DND-41 (cell line): Measurements from ENCODE around the gene TMEM238.

Experiments
- ATAC-seq: fragments of 200-7000 bp; cut with Tn5 transposase; 3 replicates; pipeline ENCODE4 v1.9.1; 2021; ENCODE audit warnings: low read depth; ENCODE audit not compliant: insufficient read depth
- DNase-seq: peaks from one replicate; pipeline ENCODE4 v3.0.0-alpha.2; 2020
- H2AFZ ChIP-seq: 2 replicates; pipeline ENCODE4 v1.6.0; 2012; ENCODE audit warnings: low read depth, low read length
- H3K27ac ChIP-seq: 2 replicates; pipeline ENCODE4 v1.5.1; 2012; ENCODE audit warnings: low read length, inconsistent platforms
- H3K27me3 ChIP-seq: fragments of 200-600 bp; sonication (generic); 2 replicates; pipeline ENCODE4 v1.6.0; 2012; ENCODE audit warnings: low read length, mild to moderate bottlenecking, inconsistent platforms; ENCODE audit not compliant: insufficient read depth, poor library complexity
- H3K36me3 ChIP-seq: 2 replicates; pipeline ENCODE4 v1.5.1; 2012; ENCODE audit warnings: low read length, inconsistent platforms; ENCODE audit not compliant: insufficient read depth
- H3K4me1 ChIP-seq: 2 replicates; pipeline ENCODE4 v1.5.1; 2012; ENCODE audit warnings: mild to moderate bottlenecking, low read length; ENCODE audit not compliant: insufficient read depth
- H3K4me2 ChIP-seq: 2 replicates; pipeline ENCODE4 v1.6.0; 2012; ENCODE audit warnings: mild to moderate bottlenecking, moderate library complexity, low read length, inconsistent platforms; ENCODE audit not compliant: insufficient read depth
- H3K4me3 ChIP-seq, 2 experiments: fragments of 200-600 bp in 1 of 2; shearing (Covaris generic) in 1 of 2; 2 replicates each; pipeline ENCODE4 v1.5.1; 2012 to 2016; ENCODE audit warnings: inconsistent platforms in 2 of 2, low read length in 2 of 2, mild to moderate bottlenecking in 2 of 2, low read depth in 1 of 2, moderate library complexity in 1 of 2
- H3K79me2 ChIP-seq: 2 replicates; pipeline ENCODE4 v1.6.0; 2012; ENCODE audit warnings: low read length, inconsistent platforms; ENCODE audit not compliant: insufficient read depth
- H3K9ac ChIP-seq: 2 replicates; pipeline ENCODE4 v1.6.0; 2012; ENCODE audit warnings: low read depth, mild to moderate bottlenecking, inconsistent platforms, low read length, moderate library complexity
- H3K9me3 ChIP-seq: 2 replicates; pipeline ENCODE4 v1.5.1; 2012; ENCODE audit warnings: low read length, moderate library complexity, mild to moderate bottlenecking, inconsistent platforms; ENCODE audit not compliant: insufficient read depth, severe bottlenecking
- H4K20me1 ChIP-seq: 2 replicates; pipeline ENCODE4 v1.6.0; 2012; ENCODE audit warnings: low read length; ENCODE audit not compliant: insufficient read depth
- EZH2 ChIP-seq: IDR thresholded peaks from 3 replicates; pipeline ENCODE4 v1.6.1; 2012; ENCODE audit warnings: borderline replicate concordance, low read depth, mild to moderate bottlenecking, moderate library complexity, low read length, inconsistent platforms; ENCODE audit not compliant: severe bottlenecking
- TF ChIP-seq, protein P1 (sequence below): IDR thresholded peaks from 2 replicates; pipeline ENCODE4 v1.5.1; 2012; ENCODE audit warnings: borderline replicate concordance, low read length, moderate library complexity, mild to moderate bottlenecking; ENCODE audit not compliant: poor library complexity, severe bottlenecking; ENCODE audit errors: extremely low read depth

TMEM238 gene

DNA sequence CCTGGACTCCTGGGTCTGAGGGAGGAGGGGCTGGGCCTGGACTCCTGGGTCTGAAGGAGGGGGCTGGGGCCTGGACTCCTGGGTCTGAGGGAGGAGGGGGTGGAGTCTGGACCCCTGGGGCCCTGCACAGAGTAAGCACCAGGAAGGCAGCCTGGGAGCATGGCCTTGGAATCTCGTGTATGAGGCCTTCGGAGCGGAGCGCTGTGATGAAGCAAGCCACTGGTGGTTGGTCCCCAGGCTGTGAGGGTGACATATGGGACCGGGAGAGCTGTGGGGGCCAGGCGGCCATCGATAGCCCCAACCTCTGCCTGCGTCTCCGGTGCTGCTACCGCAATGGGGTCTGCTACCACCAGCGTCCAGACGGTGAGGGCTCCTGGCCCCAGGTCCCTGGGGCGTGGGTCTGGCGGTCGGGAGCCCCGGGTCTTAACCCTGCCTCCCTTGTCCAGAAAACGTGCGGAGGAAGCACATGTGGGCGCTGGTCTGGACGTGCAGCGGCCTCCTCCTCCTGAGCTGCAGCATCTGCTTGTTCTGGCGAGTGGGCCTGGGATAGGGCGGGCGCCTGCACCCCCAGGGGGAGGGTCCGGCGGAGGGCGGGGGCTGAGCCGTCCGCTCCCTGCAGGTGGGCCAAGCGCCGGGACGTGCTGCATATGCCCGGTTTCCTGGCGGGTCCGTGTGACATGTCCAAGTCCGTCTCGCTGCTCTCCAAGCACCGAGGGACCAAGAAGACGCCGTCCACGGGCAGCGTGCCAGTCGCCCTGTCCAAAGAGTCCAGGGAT lies 6.5 kb downstream of the TMEM238 start:
- no peak overlapping the region for H3K9ac ChIP-seq

DNA sequence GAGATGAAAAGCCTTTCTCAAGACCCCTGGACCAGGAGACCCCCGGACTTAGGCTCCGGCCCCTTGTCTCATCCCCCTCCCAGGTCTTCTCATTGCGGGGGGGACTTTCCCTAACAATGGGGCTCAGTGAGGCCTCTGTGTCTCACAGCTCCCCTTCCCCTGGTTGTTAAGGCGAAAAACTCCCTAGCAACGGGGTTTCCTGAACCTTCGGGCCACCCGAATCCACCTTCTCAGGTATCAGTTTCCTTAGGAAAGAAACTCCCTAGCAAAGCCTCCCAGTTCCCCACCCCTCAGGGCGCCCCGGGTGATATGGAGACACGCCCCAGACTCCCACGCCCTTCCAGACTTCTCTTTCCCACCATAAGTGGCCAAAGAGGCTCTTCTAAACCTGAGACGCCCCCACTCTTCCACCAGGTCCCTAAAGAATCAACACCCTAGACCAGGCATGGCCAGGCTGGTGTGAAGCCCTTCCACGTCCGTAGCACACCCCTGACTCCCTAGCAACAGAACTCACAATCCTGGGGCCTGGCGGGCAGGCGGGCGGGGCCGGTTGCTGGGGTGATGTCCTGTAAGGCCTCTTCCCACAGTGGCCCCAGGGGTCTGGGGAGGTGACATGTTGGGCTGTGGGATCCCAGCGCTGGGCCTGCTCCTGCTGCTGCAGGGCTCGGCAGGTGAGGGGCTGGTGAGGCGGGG lies 7.7 kb downstream of the TMEM238 start, which contains the start of gene TMEM190:
Gene TMEM190, plus strand, starts transcription at position 586 of the 693 bp plus-strand sequence. Its CDS starts 28 bp downstream, at position 614.
- ATAC-seq (no peak), DNase-seq (no peak)
- Histone ChIP-seq H3K9ac (no peak within 1 kb of the TSS), H3K79me2 (0 out of 2 replicates have a peak, but pooled peaks cover 1% of the 10 kb centered on the region), H3K36me3 (no peaks in the 10 kb centered on the region), H3K4me3 (no peak within 1 kb of the TSS), H3K27ac (no peak within 1 kb of the TSS), H2AFZ (no peak within 1 kb of the TSS), H3K4me1 (peaks cover under 1% of the 10 kb centered on the region), H4K20me1 (peaks cover 2% of the 10 kb centered on the region; the same call in 1 of the 2 replicates), H3K9me3 (no peaks in the 10 kb centered on the region), H3K27me3 (no peaks in the 10 kb centered on the region), H3K4me2 (no peak within 1 kb of the TSS)
- TF ChIP-seq EZH2: no peak
- TF ChIP-seq, protein P1, sequence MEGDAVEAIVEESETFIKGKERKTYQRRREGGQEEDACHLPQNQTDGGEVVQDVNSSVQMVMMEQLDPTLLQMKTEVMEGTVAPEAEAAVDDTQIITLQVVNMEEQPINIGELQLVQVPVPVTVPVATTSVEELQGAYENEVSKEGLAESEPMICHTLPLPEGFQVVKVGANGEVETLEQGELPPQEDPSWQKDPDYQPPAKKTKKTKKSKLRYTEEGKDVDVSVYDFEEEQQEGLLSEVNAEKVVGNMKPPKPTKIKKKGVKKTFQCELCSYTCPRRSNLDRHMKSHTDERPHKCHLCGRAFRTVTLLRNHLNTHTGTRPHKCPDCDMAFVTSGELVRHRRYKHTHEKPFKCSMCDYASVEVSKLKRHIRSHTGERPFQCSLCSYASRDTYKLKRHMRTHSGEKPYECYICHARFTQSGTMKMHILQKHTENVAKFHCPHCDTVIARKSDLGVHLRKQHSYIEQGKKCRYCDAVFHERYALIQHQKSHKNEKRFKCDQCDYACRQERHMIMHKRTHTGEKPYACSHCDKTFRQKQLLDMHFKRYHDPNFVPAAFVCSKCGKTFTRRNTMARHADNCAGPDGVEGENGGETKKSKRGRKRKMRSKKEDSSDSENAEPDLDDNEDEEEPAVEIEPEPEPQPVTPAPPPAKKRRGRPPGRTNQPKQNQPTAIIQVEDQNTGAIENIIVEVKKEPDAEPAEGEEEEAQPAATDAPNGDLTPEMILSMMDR: no peak

More for the DNA sequence above, 6.5 kb downstream of the TMEM238 start:
- Histone ChIP-seq H3K79me2 (peaks cover 13% of the 10 kb centered on the region), H3K36me3 (no peaks in the 10 kb centered on the region), H3K4me1 (peaks cover 12% of the 10 kb centered on the region), H3K27ac (no peak overlapping the region), H3K4me3 (no peak overlapping the region), H3K4me2 (no peak overlapping the region), H3K9me3 (no peaks in the 10 kb centered on the region), H2AFZ (no peak overlapping the region), H3K27me3 (no peaks in the 10 kb centered on the region), H4K20me1 (peaks cover 2% of the 10 kb centered on the region; the same call in 1 of the 2 replicates)
- no peak for DNase-seq
- no peak for ATAC-seq
- TF ChIP-seq, protein P1: no peak
- TF ChIP-seq EZH2: no peak

DNA sequence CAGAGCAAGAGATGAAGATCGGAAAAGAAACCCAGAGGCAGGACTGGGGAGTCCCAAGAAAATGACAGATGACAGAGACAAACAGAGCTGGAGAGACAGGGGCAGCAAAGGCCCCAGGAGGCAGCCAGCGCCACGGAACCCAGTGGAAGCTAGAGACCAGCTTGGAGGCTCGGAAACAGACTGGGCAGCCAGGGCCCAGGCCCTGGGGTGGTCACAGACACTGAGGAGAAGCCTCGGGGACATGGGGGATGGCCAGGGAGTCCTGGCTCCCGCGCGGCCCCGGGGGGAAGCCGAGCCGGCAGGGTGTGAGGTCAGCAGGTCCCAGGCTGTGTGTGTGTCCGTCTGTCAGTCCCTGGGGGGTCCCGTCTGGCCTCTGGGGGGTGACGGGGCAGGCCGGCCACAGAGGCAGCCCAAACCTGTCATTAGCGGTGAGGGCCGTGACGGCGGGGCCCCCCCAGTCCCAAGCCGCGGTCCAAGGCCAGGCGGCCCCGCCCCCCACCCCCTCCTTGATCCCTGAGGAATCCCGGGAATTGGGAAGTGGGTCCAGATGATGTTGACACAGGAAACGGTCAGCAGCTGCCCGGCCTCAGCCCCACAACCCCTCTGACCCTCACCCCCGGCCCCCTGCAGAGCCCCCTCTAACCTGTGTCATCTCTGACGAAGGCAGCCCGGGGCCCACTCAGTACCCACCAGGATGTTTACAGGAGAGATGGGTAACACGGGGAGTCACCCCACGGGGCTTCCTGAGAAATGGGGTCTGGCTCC lies 9.9 kb downstream of the TMEM238 start:
- no peaks in the 10 kb centered on the region for H3K9me3 ChIP-seq
- H3K4me1 ChIP-seq: no peaks in the 10 kb centered on the region
- H3K4me3 ChIP-seq: no peak overlapping the region
- ATAC-seq (no peak), DNase-seq (no peak)
- H3K36me3 ChIP-seq: no peaks in the 10 kb centered on the region
- H3K9ac ChIP-seq: no peak overlapping the region
- peaks cover 2% of the 10 kb centered on the region; the same call in 1 of the 2 replicates for H4K20me1 ChIP-seq
- no peak overlapping the region for H3K27ac ChIP-seq
- no peak for TF ChIP-seq EZH2
- TF ChIP-seq, protein P1: no peak
- no peaks in the 10 kb centered on the region for H3K27me3 ChIP-seq
- H3K4me2 ChIP-seq: no peak overlapping the region
- no peak overlapping the region for H2AFZ ChIP-seq
- no peaks in the 10 kb centered on the region for H3K79me2 ChIP-seq
